ENCODE measurements around the gene ANKRD63. TPM values are rescaled to one million over a fixed set of nuclear protein-coding genes. Genes with fewer than 3 reads are reported as not detected.

The ANKRD63 gene
- total RNA-seq, 2 donors from 2014 or later, result 0.44 to 1.3 TPM

DNA sequence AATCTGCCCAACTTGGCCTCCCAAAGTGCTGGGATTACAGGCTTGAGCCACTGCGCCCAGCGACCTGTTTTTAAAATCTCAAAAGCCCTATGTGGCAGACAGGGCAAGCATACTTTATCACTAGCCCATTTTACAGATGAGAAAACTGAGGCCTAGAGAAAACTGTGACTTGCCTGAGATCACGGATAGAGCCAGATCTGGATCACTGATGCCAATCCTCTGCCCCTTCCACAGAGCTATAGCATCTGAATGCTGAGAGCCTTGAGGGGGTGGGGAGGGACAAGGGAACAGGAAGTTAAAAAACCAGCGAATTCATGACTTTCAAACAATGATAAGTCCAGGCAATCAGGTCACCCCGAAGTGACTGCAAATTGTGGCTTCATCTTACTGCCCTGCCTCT is 7.3 kb downstream of the ANKRD63 start:
- TF ChIP-seq CTCF (IDR thresholded peaks at IDR 0.05), result no peak
- H3K27me3 ChIP-seq, result no peaks in the 10 kb centered on the region

GRCh38 chr15:40274350-40275274 is 8.3 kb downstream of the ANKRD63 start:
- no peaks in the 10 kb centered on the region for H3K9me3 ChIP-seq
- peaks cover 0 to 5% of the 10 kb centered on the region in 2 donors for H3K4me1 ChIP-seq
- peak; percentile 99 to 100 for TF ChIP-seq CTCF (IDR thresholded peaks at IDR 0.05)
- peak; percentile 83 for DNase-seq (ENCODE audit: low spot score)
- H3K27ac ChIP-seq, result no peak overlapping the region
- no peak overlapping the region for H3K4me3 ChIP-seq
- H3K27me3 ChIP-seq, result no peaks in the 10 kb centered on the region
- no peaks in the 10 kb centered on the region for H3K36me3 ChIP-seq

More for the DNA sequence above, 7.3 kb downstream of the ANKRD63 start:
- Histone ChIP-seq H3K27ac (no peak overlapping the region), H3K9me3 (no peaks in the 10 kb centered on the region), H3K36me3 (no peaks in the 10 kb centered on the region), H3K4me3 (no peak overlapping the region), H3K4me1 (peaks cover 0 to 10% of the 10 kb centered on the region in 2 donors)
- DNase-seq (ENCODE audit: low spot score), result no peak

GRCh38 chr15:40273428-40273827 is 9.4 kb downstream of the ANKRD63 start:
- no peaks in the 10 kb centered on the region for H3K36me3 ChIP-seq
- TF ChIP-seq CTCF (IDR thresholded peaks at IDR 0.05), result no peak
- no peak overlapping the region for H3K27ac ChIP-seq
- no peaks in the 10 kb centered on the region for H3K9me3 ChIP-seq
- H3K4me3 ChIP-seq, result no peak overlapping the region
- H3K27me3 ChIP-seq, result no peaks in the 10 kb centered on the region
- no peaks in the 10 kb centered on the region for H3K4me1 ChIP-seq
- DNase-seq (ENCODE audit: low spot score), result no peak

DNA sequence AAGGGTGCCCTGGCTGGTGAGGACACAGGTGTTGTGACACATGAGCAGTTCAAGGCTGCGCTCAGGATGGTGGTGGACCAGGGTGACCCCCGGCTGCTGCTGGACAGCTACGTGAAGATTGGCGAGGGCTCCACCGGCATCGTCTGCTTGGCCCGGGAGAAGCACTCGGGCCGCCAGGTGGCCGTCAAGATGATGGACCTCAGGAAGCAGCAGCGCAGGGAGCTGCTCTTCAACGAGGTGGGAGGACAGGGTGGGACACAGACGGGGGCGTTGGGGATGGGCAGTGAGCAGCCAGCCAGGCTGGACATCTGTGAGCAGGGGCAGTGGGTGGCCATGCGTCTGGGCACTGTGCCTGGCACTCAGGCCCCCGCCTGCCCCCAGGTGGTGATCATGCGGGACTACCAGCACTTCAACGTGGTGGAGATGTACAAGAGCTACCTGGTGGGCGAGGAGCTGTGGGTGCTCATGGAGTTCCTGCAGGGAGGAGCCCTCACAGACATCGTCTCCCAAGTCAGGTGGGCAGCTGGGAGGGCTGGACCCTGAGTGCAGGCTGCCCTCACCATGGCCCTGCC is 10.3 kb downstream of the ANKRD63 start:
- Histone ChIP-seq H3K4me1 (no peaks in the 10 kb centered on the region), H3K36me3 (no peaks in the 10 kb centered on the region), H3K9me3 (no peaks in the 10 kb centered on the region), H3K27me3 (no peaks in the 10 kb centered on the region), H3K4me3 (no peak overlapping the region), H3K27ac (no peak overlapping the region)
- TF ChIP-seq CTCF (IDR thresholded peaks at IDR 0.05), result peak in 1 of 2 donors; percentile 43
- no peak for DNase-seq (ENCODE audit: low spot score)

DNA sequence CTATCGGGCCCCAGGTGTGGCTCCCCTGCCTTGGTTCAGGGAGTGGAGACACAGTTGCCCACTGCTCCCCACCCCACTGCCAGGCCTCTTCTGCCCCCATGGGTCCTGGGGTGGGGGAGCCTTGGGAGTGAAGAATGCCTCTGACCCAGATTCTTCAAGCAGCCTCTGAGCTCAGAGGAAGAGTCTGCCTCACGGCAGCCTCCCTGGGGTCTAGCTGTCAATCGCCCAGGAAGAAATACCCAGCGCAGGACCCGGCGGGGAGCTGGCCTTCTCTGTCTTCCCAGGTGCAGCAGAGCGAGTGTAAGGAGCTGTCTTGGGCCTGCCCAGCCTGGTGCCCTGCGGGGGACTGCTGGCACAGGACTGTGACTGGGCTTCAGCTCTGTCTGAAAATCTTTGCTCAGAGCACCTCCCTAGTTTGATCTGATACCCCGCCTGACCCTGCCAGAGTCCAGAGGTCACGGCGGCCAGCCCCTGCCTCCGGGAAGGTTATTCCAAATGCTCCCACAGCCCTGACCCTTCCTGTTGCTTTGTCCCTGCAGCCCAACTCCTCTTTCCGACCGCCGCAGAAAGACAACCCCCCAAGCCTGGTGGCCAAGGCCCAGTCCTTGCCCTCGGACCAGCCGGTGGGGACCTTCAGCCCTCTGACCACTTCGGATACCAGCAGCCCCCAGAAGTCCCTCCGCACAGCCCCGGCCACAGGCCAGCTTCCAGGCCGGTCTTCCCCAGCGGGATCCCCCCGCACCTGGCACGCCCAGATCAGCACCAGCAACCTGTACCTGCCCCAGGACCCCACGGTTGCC is 11.0 kb downstream of the ANKRD63 start:
- TF ChIP-seq CTCF (IDR thresholded peaks at IDR 0.05), result no peak
- no peaks in the 10 kb centered on the region for H3K36me3 ChIP-seq
- no peak overlapping the region for H3K4me3 ChIP-seq
- H3K27me3 ChIP-seq, result no peaks in the 10 kb centered on the region
- no peaks in the 10 kb centered on the region for H3K9me3 ChIP-seq
- H3K27ac ChIP-seq, result no peak overlapping the region
- DNase-seq (ENCODE audit: low spot score), result no peak
- H3K4me1 ChIP-seq, result no peaks in the 10 kb centered on the region

Data from right atrium auricular region (tissue), 2 donors.